ENCODE data around the gene UNCX. TPM values are rescaled to one million over a fixed set of nuclear protein-coding genes. Genes with fewer than 3 reads are reported as not detected.

The UNCX gene
- total and polyA plus RNA-seq, 9 of the 15 experiments (the other 6 are each of a cell fraction or from before 2014, with no cell fraction given) = not detected

DNA sequence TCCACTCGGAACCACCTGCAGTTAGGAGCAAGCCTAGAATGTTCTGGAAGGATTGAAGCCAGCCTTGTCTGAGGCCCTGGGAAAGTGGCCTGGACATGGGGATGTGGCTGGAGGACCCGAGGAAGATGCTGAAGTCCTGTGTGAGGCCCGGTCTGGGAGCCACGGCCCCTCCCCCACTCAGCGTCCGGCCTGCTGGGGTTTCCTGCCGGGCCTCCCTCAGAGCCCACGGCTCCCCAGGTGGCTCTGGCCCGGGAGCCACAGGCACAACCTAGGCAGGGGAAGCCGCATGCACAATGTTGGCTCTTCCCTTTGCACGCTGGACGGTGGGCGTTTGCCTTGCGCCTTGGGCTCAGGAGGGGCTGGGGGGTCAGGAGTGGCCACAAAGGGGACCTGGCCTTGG lies 39.0 kb downstream of the UNCX start:
- in situ Hi-C loops (cut with MboI) = no loop called here

More for the DNA sequence above, 39.0 kb downstream of the UNCX start:
- H3K4me3 ChIP-seq = no peak overlapping the region
- H3K4me1 ChIP-seq (replicated peaks in 1 of 2; ENCODE audit: control insufficient read depth in 2 of 2, insufficient read depth in 2 of 2, low read length in 2 of 2) = peaks cover 0 to 29% of the 10 kb centered on the region in 2 experiments; a peak in 2 of 5 replicates
- no peaks in the 10 kb centered on the region for H3K36me3 ChIP-seq (ENCODE audit: control insufficient read depth, insufficient read depth, low read length)
- H3K4me2 ChIP-seq (ENCODE audit: insufficient read depth, low read length) = no peak overlapping the region
- H3K79me2 ChIP-seq (ENCODE audit: control insufficient read depth, insufficient read depth, low read length) = no peaks in the 10 kb centered on the region
- 34% methylated on average over 14 of the region's 14 CpGs for WGBS (ENCODE audit: insufficient coverage, low coverage, missing lambda C conversion rate)
- ATAC-seq (no peak), FAIRE-seq (no peak), DNase-seq (ENCODE audit: extremely low read depth in 1 of 4, low spot score in 3 of 4) (no peak)
- H3K27ac ChIP-seq (ENCODE audit: extremely low read depth, low read depth, low read length) = no peak overlapping the region
- no peaks in the 10 kb centered on the region for H4K20me1 ChIP-seq (replicated peaks; ENCODE audit: control insufficient read depth, insufficient read depth, low read length)
- no TSS peak for BruUV-seq (replicated peaks)
- no peak overlapping the region for H3K9ac ChIP-seq (ENCODE audit: insufficient read depth in 1 of 2, low read depth in 2 of 2, low read length in 2 of 2)
- peaks cover 17 to 58% of the 10 kb centered on the region in 2 experiments; a peak in 4 of 5 replicates for H3K27me3 ChIP-seq (ENCODE audit: control insufficient read depth in 2 of 2, insufficient read depth in 2 of 2, low read length in 2 of 2)
- intact Hi-C loops (cut with micrococcal nuclease) = no loop called here
- TF ChIP-seq CCNT2 (IDR thresholded peaks at IDR 0.05; ENCODE audit: borderline replicate concordance, extremely low read depth, insufficient read length, low read depth, low read length) = no peak
- TF ChIP-seq, protein P1, sequence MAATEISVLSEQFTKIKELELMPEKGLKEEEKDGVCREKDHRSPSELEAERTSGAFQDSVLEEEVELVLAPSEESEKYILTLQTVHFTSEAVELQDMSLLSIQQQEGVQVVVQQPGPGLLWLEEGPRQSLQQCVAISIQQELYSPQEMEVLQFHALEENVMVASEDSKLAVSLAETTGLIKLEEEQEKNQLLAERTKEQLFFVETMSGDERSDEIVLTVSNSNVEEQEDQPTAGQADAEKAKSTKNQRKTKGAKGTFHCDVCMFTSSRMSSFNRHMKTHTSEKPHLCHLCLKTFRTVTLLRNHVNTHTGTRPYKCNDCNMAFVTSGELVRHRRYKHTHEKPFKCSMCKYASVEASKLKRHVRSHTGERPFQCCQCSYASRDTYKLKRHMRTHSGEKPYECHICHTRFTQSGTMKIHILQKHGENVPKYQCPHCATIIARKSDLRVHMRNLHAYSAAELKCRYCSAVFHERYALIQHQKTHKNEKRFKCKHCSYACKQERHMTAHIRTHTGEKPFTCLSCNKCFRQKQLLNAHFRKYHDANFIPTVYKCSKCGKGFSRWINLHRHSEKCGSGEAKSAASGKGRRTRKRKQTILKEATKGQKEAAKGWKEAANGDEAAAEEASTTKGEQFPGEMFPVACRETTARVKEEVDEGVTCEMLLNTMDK (IDR thresholded peaks at IDR 0.05; ENCODE audit: borderline replicate concordance, insufficient read depth, low read depth, low read length, poor library complexity, severe bottlenecking) = no peak
- no peak for TF ChIP-seq ETV6 (IDR thresholded peaks at IDR 0.05; ENCODE audit: borderline replicate concordance in 1 of 2, low read depth in 2 of 2, low read length in 1 of 2)
- TF ChIP-seq ETV6 (CRISPR knock-in tag; IDR thresholded peaks at IDR 0.05; ENCODE audit: borderline replicate concordance) = no peak
- no peak for TF ChIP-seq EGR1 (conservative IDR thresholded peaks at IDR 0.05)
- TF ChIP-seq, protein P2, sequence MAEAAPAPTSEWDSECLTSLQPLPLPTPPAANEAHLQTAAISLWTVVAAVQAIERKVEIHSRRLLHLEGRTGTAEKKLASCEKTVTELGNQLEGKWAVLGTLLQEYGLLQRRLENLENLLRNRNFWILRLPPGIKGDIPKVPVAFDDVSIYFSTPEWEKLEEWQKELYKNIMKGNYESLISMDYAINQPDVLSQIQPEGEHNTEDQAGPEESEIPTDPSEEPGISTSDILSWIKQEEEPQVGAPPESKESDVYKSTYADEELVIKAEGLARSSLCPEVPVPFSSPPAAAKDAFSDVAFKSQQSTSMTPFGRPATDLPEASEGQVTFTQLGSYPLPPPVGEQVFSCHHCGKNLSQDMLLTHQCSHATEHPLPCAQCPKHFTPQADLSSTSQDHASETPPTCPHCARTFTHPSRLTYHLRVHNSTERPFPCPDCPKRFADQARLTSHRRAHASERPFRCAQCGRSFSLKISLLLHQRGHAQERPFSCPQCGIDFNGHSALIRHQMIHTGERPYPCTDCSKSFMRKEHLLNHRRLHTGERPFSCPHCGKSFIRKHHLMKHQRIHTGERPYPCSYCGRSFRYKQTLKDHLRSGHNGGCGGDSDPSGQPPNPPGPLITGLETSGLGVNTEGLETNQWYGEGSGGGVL (CRISPR knock-in tag; IDR thresholded peaks at IDR 0.05) = no peak
- TF ChIP-seq, protein P3, sequence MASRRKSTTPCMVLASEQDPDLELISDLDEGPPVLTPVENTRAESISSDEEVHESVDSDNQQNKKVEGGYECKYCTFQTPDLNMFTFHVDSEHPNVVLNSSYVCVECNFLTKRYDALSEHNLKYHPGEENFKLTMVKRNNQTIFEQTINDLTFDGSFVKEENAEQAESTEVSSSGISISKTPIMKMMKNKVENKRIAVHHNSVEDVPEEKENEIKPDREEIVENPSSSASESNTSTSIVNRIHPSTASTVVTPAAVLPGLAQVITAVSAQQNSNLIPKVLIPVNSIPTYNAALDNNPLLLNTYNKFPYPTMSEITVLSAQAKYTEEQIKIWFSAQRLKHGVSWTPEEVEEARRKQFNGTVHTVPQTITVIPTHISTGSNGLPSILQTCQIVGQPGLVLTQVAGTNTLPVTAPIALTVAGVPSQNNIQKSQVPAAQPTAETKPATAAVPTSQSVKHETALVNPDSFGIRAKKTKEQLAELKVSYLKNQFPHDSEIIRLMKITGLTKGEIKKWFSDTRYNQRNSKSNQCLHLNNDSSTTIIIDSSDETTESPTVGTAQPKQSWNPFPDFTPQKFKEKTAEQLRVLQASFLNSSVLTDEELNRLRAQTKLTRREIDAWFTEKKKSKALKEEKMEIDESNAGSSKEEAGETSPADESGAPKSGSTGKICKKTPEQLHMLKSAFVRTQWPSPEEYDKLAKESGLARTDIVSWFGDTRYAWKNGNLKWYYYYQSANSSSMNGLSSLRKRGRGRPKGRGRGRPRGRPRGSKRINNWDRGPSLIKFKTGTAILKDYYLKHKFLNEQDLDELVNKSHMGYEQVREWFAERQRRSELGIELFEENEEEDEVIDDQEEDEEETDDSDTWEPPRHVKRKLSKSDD (conservative IDR thresholded peaks at IDR 0.05; ENCODE audit: low read length) = no peak
- no peak for TF ChIP-seq SMC3 (conservative IDR thresholded peaks at IDR 0.05; ENCODE audit: insufficient read depth, low read depth, low read length)
- no peak for TF ChIP-seq SMAD2 (IDR thresholded peaks at IDR 0.05; ENCODE audit: low read depth, low read length)
- TF ChIP-seq SREBF2 (CRISPR knock-in tag; IDR thresholded peaks at IDR 0.05) = no peak
- TF ChIP-seq SP2 (IDR thresholded peaks at IDR 0.05; ENCODE audit: extremely low read depth, low read depth, low read length, poor library complexity, severe bottlenecking) = no peak
- TF ChIP-seq, protein P4, sequence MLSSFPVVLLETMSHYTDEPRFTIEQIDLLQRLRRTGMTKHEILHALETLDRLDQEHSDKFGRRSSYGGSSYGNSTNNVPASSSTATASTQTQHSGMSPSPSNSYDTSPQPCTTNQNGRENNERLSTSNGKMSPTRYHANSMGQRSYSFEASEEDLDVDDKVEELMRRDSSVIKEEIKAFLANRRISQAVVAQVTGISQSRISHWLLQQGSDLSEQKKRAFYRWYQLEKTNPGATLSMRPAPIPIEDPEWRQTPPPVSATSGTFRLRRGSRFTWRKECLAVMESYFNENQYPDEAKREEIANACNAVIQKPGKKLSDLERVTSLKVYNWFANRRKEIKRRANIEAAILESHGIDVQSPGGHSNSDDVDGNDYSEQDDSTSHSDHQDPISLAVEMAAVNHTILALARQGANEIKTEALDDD (IDR thresholded peaks at IDR 0.05) = no peak
- TF ChIP-seq FOXP1 (CRISPR knock-in tag; IDR thresholded peaks at IDR 0.05) = no peak
- H2AFZ ChIP-seq (ENCODE audit: low read depth, low read length) = no peak overlapping the region
- H3K9me1 ChIP-seq (ENCODE audit: control insufficient read depth, insufficient read depth, low read length) = no peaks in the 10 kb centered on the region
- CTCF ChIA-PET (ENCODE audit: low intra/inter-chr PET ratio) = no interaction called here
- POLR2A ChIA-PET = no interaction called here
- H3K9me3 ChIP-seq (replicated peaks; ENCODE audit: control insufficient read depth, insufficient read depth, low read depth, low read length) = peaks cover 2% of the 10 kb centered on the region; the same call in 1 of the 2 replicates
